Measurements from ENCODE around the gene TFDP3. TPM values are rescaled to one million over a fixed set of nuclear protein-coding genes. Genes with fewer than 3 reads are reported as not detected.

TFDP3 gene
- total RNA-seq, 1 experiment from 2014 or later = not detected

DNA sequence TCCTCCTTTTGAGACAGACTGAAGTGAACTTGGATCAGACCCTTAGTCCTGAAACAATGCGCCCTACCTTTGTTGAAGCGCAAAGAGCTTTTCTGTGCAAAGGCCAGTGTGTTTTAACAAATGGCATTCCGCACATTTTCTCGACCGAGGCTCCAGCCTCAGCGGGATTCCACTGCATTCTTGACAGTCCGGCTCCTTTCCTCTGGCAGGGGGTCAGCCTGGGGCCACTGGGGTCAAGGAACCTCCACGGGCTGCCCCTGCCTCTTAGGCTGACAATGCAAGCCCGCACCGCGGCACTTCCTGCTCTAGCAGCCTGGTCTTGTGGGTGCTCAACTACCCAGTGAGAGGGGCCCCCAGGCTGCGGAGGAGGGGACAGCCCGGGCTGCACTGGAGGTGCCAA is 47.2 kb upstream of the TFDP3 start:
- in situ Hi-C loops (cut with HindIII; ENCODE audit: low pct_unique_long_range_greater_than_20kb, low sequenced_read_pairs) = no loop called here
- CTCF ChIA-PET = no interaction called here
- TF ChIP-seq, protein P1, sequence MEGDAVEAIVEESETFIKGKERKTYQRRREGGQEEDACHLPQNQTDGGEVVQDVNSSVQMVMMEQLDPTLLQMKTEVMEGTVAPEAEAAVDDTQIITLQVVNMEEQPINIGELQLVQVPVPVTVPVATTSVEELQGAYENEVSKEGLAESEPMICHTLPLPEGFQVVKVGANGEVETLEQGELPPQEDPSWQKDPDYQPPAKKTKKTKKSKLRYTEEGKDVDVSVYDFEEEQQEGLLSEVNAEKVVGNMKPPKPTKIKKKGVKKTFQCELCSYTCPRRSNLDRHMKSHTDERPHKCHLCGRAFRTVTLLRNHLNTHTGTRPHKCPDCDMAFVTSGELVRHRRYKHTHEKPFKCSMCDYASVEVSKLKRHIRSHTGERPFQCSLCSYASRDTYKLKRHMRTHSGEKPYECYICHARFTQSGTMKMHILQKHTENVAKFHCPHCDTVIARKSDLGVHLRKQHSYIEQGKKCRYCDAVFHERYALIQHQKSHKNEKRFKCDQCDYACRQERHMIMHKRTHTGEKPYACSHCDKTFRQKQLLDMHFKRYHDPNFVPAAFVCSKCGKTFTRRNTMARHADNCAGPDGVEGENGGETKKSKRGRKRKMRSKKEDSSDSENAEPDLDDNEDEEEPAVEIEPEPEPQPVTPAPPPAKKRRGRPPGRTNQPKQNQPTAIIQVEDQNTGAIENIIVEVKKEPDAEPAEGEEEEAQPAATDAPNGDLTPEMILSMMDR (IDR thresholded peaks at IDR 0.05) = no peak
- TF ChIP-seq TCF7L2 (IDR thresholded peaks at IDR 0.05; ENCODE audit: low read depth, low read length) (no peak), POLR2AphosphoS5 (IDR thresholded peaks at IDR 0.05; ENCODE audit: low read depth, low read length) (no peak), SIN3A (IDR thresholded peaks at IDR 0.05; ENCODE audit: borderline replicate concordance, insufficient read depth, low read depth, low read length) (no peak)
- TF ChIP-seq, protein P2, sequence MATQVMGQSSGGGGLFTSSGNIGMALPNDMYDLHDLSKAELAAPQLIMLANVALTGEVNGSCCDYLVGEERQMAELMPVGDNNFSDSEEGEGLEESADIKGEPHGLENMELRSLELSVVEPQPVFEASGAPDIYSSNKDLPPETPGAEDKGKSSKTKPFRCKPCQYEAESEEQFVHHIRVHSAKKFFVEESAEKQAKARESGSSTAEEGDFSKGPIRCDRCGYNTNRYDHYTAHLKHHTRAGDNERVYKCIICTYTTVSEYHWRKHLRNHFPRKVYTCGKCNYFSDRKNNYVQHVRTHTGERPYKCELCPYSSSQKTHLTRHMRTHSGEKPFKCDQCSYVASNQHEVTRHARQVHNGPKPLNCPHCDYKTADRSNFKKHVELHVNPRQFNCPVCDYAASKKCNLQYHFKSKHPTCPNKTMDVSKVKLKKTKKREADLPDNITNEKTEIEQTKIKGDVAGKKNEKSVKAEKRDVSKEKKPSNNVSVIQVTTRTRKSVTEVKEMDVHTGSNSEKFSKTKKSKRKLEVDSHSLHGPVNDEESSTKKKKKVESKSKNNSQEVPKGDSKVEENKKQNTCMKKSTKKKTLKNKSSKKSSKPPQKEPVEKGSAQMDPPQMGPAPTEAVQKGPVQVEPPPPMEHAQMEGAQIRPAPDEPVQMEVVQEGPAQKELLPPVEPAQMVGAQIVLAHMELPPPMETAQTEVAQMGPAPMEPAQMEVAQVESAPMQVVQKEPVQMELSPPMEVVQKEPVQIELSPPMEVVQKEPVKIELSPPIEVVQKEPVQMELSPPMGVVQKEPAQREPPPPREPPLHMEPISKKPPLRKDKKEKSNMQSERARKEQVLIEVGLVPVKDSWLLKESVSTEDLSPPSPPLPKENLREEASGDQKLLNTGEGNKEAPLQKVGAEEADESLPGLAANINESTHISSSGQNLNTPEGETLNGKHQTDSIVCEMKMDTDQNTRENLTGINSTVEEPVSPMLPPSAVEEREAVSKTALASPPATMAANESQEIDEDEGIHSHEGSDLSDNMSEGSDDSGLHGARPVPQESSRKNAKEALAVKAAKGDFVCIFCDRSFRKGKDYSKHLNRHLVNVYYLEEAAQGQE (IDR thresholded peaks at IDR 0.05; ENCODE audit: insufficient read depth in 1 of 2, low read depth in 2 of 2, low read length in 1 of 2) = no peak
- Histone ChIP-seq H3K4me3 (ENCODE audit: low read depth in 2 of 2, low read length in 2 of 2) (no peak overlapping the region), H3K27me3 (ENCODE audit: control insufficient read depth, insufficient read depth, low read length) (no peaks in the 10 kb centered on the region), H3K4me1 (ENCODE audit: control insufficient read depth, insufficient read depth, low read length) (peaks cover 4% of the 10 kb centered on the region; the same call in 1 of the 2 replicates), H3K27ac (ENCODE audit: low read length) (no peak overlapping the region), H3K36me3 (ENCODE audit: control insufficient read depth, insufficient read depth, low read length) (no peaks in the 10 kb centered on the region), H3K9me3 (ENCODE audit: control insufficient read depth, insufficient read depth, low read depth, low read length) (no peaks in the 10 kb centered on the region)
- intact Hi-C loops (cut with micrococcal nuclease; ENCODE audit: unreplicated experiment) = no loop called here
- POLR2A ChIA-PET = no interaction called here
- no peak for DNase-seq (ENCODE audit: low read depth, low spot score)
- no TSS peak for BruUV-seq (replicated peaks)
- peak; percentile 51; the same call in 1 of the 2 replicates for ATAC-seq

DNA sequence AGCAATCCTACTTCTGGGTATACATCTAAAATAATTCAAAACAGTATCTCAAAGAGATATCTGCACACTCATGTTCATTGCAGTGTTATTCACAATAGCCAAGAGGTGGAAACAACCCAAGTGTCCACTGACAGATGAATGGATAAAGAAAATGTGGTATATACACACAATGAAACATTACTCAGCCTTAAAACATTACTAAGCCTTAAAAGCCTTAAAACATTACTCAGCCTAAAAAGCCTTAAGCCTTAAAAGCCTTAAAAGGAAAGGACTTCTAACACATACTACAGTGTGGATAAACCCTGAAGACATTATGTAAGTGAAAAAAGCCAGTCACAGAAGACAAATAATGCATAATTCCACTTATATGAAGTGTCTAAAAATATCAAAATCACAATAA is 40.3 kb upstream of the TFDP3 start:
- H3K9me3 ChIP-seq (ENCODE audit: control insufficient read depth, insufficient read depth, low read depth, low read length) = no peaks in the 10 kb centered on the region
- ATAC-seq (no peak), DNase-seq (ENCODE audit: low read depth, low spot score) (no peak)
- intact Hi-C loops (cut with micrococcal nuclease; ENCODE audit: unreplicated experiment) (no loop called here), in situ Hi-C loops (cut with HindIII; ENCODE audit: low pct_unique_long_range_greater_than_20kb, low sequenced_read_pairs) (no loop called here)
- no peak overlapping the region for H3K27ac ChIP-seq (ENCODE audit: low read length)
- ChIA-PET CTCF (no interaction called here), POLR2A (no interaction called here)
- H3K27me3 ChIP-seq (ENCODE audit: control insufficient read depth, insufficient read depth, low read length) = no peaks in the 10 kb centered on the region
- H3K4me3 ChIP-seq (ENCODE audit: low read depth in 2 of 2, low read length in 2 of 2) = no peak overlapping the region
- H3K36me3 ChIP-seq (ENCODE audit: control insufficient read depth, insufficient read depth, low read length) = no peaks in the 10 kb centered on the region
- no TSS peak for BruUV-seq (replicated peaks)
- no peak for TF ChIP-seq SIN3A (IDR thresholded peaks at IDR 0.05; ENCODE audit: borderline replicate concordance, insufficient read depth, low read depth, low read length)
- TF ChIP-seq, protein P2 (IDR thresholded peaks at IDR 0.05; ENCODE audit: insufficient read depth in 1 of 2, low read depth in 2 of 2, low read length in 1 of 2) = no peak
- TF ChIP-seq POLR2AphosphoS5 (IDR thresholded peaks at IDR 0.05; ENCODE audit: low read depth, low read length) = no peak
- TF ChIP-seq, protein P1 (IDR thresholded peaks at IDR 0.05) = no peak
- no peak for TF ChIP-seq TCF7L2 (IDR thresholded peaks at IDR 0.05; ENCODE audit: low read depth, low read length)
- H3K4me1 ChIP-seq (ENCODE audit: control insufficient read depth, insufficient read depth, low read length) = no peaks in the 10 kb centered on the region

Data from Panc1 (cell line).